Liver (tissue), 9 donors: ENCODE measurements around the gene HLA-DRB1. TPM values are rescaled to one million over a fixed set of nuclear protein-coding genes. Genes with fewer than 3 reads are reported as not detected.

Experiments used
- DNase-seq: peaks from one replicate; pipeline ENCODE4 v3.0.0-alpha.2; 2017; ENCODE audit warnings: low spot score
- H3K27ac ChIP-seq, 2 donors: one replicate each; pipeline ENCODE4 v1.7.0; 2013; ENCODE audit warnings: inconsistent platforms in 2 of 2, low read length in 2 of 2, control low read depth in 1 of 2, low read depth in 1 of 2, mild to moderate bottlenecking in 1 of 2
- H3K27me3 ChIP-seq, 4 donors: one replicate each; pipeline versions ENCODE4 v1.6.1 to v1.7.0; 2013; ENCODE audit warnings: low read length in 3 of 4, inconsistent platforms in 1 of 4, mild to moderate bottlenecking in 1 of 4, moderate library complexity in 1 of 4; ENCODE audit not compliant: control insufficient read depth in 4 of 4, insufficient read depth in 4 of 4
- H3K36me3 ChIP-seq, 4 donors: one replicate each; pipeline versions ENCODE4 v1.6.1 to v1.7.0; 2013; ENCODE audit warnings: low read length in 3 of 4, mild to moderate bottlenecking in 3 of 4, low read depth in 1 of 4, moderate library complexity in 1 of 4; ENCODE audit not compliant: control insufficient read depth in 4 of 4, insufficient read depth in 3 of 4
- H3K4me1 ChIP-seq, 4 donors: one replicate each; pipeline versions ENCODE4 v1.6.1 to v1.7.0; 2013; ENCODE audit warnings: low read length in 3 of 4, mild to moderate bottlenecking in 3 of 4, moderate library complexity in 1 of 4; ENCODE audit not compliant: control insufficient read depth in 4 of 4, insufficient read depth in 4 of 4
- H3K4me3 ChIP-seq, 3 donors: one replicate each; pipeline versions ENCODE4 v1.6.1 to v1.7.0; 2013; ENCODE audit warnings: low read length in 3 of 3, control low read depth in 1 of 3, low read depth in 1 of 3, mild to moderate bottlenecking in 1 of 3
- H3K9ac ChIP-seq, 2 donors: one replicate each; pipeline ENCODE4 v1.7.0; 2013; ENCODE audit warnings: low read length in 2 of 2, mild to moderate bottlenecking in 2 of 2, moderate library complexity in 2 of 2, control low read depth in 1 of 2, low read depth in 1 of 2
- H3K9me3 ChIP-seq, 4 donors: one replicate each; pipeline versions ENCODE4 v1.6.1 to v1.7.0; 2013; ENCODE audit warnings: low read length in 3 of 4; ENCODE audit not compliant: control insufficient read depth in 4 of 4
- ATF3 ChIP-seq: IDR thresholded peaks from 2 replicates; pipeline ENCODE4 v1.6.1; 2016; ENCODE audit warnings: antibody characterized with exemption
- CTCF ChIP-seq: fragments of 150-350 bp; IDR thresholded peaks from 2 replicates; pipeline ENCODE4 v1.5.1; 2017; ENCODE audit warnings: improper control_type of control experiment, low read depth, low read length; ENCODE audit not compliant: missing input control
- FOXA2 ChIP-seq: IDR thresholded peaks from 2 replicates; pipeline ENCODE4 v1.6.1; 2016; ENCODE audit warnings: antibody characterized with exemption
- GABPA ChIP-seq, 2 donors: IDR thresholded peaks in 1 of 2; conservative IDR thresholded peaks in 1 of 2; 2 replicates each; pipeline ENCODE4 v1.6.1; 2016; ENCODE audit warnings: antibody characterized with exemption in 2 of 2, mild to moderate bottlenecking in 1 of 2, moderate library complexity in 1 of 2
- HNF4A ChIP-seq, 2 donors: conservative IDR thresholded peaks; 2 replicates each; pipeline ENCODE4 v1.6.1; 2016; ENCODE audit warnings: antibody characterized with exemption in 2 of 2, mild to moderate bottlenecking in 2 of 2
- HNF4G ChIP-seq: IDR thresholded peaks from 2 replicates; pipeline ENCODE4 v1.6.1; 2016; ENCODE audit warnings: antibody characterized with exemption
- JUND ChIP-seq, 2 donors: IDR thresholded peaks; 2 replicates each; pipeline ENCODE4 v1.6.1; 2016; ENCODE audit warnings: antibody characterized with exemption in 2 of 2
- MAX ChIP-seq: IDR thresholded peaks from 2 replicates; pipeline ENCODE4 v1.6.1; 2016; ENCODE audit warnings: antibody characterized with exemption
- REST ChIP-seq: IDR thresholded peaks from 2 replicates; pipeline ENCODE4 v1.6.1; 2016; ENCODE audit warnings: antibody characterized with exemption, mild to moderate bottlenecking
- RXRA ChIP-seq, 2 donors: IDR thresholded peaks; 2 replicates each; pipeline ENCODE4 v1.6.1; 2017 to 2018; ENCODE audit warnings: antibody characterized with exemption in 2 of 2, mild to moderate bottlenecking in 1 of 2
- SP1 ChIP-seq: IDR thresholded peaks from 2 replicates; pipeline ENCODE4 v1.6.1; 2018; ENCODE audit warnings: antibody characterized with exemption, mild to moderate bottlenecking
- TAF1 ChIP-seq: conservative IDR thresholded peaks from 2 replicates; pipeline ENCODE4 v1.6.1; 2016; ENCODE audit warnings: antibody characterized with exemption, mild to moderate bottlenecking
- YY1 ChIP-seq: IDR thresholded peaks from 2 replicates; pipeline ENCODE4 v1.6.1; 2016; ENCODE audit warnings: antibody characterized with exemption, mild to moderate bottlenecking
- ZBTB33 ChIP-seq: IDR thresholded peaks from 2 replicates; pipeline ENCODE4 v1.6.1; 2016; ENCODE audit warnings: antibody characterized with exemption
- WGBS: extraction: QIAGEN DNeasy Blood & Tissue Kit; methylation state at CpG from one replicate; pipeline ENCODE4 v1.1.7; 2013; 5-methylcytosine and 5-hydroxymethylcytosine counted together
- polyA plus RNA-seq, 2 donors: library from polyadenylated mRNA; stranded (reverse) in 1 of 2; unstranded in 1 of 2; fragments of 200-250 nt in 1 of 2; fragments of >200 nt in 1 of 2; fragmentation: Nextera tagmentation in 1 of 2; extraction: Ambion mirVana in 1 of 2; gene quantifications; one replicate each; pipeline versions ENCODE4 v1.2.1 to v1.2.3, GENCODE V29; 2013 to 2015
- total RNA-seq, 2 donors: library from RNA; depleted of rRNA; stranded (reverse); fragments of >200 nt; gene quantifications; one replicate each; pipeline ENCODE4 v1.2.3, GENCODE V29; 2014
- donor health status: healthy.
- donor health status: healthy.
- donor health status: healthy.
- donor health status: healthy.
- donor health status: healthy.

HLA-DRB1 gene
- total and polyA plus RNA-seq, 4 donors, result 26.0 to 46.1 (median 36.4) TPM

- WGBS, result 7% methylated on average over 8 of the region's 8 CpGs
- DNase-seq, result peak; percentile 36
- peak overlapping the region in 1 of 2 donors; percentile 59 for H3K27ac ChIP-seq
- no peaks in the 10 kb centered on the region for H3K36me3 ChIP-seq
- TF ChIP-seq JUND (IDR thresholded peaks at IDR 0.05) (peak in 1 of 2 donors; percentile 27), GABPA (IDR thresholded peaks at IDR 0.05 in 1 of 2, conservative IDR thresholded peaks at IDR 0.05 in 1 of 2) (no peak), HNF4A (conservative IDR thresholded peaks at IDR 0.05) (no peak), HNF4G (no peak)
- no peaks in the 10 kb centered on the region for H3K9me3 ChIP-seq
- H3K4me1 ChIP-seq, result no peaks in the 10 kb centered on the region
- H3K9ac ChIP-seq, result no peak overlapping the region
- peaks cover 0 to 2% (median 0%) of the 10 kb centered on the region in 4 donors for H3K27me3 ChIP-seq
- no peak overlapping the region for H3K4me3 ChIP-seq
Measured at GRCh38 chr6:32609731-32610640, 20.3 kb upstream of the HLA-DRB1 start.

- TF ChIP-seq MAX (no peak), RXRA (IDR thresholded peaks at IDR 0.05) (no peak), SP1 (no peak), CTCF (no peak), HNF4G (no peak), TAF1 (no peak), ATF3 (no peak), REST (no peak), ZBTB33 (no peak), YY1 (no peak), GABPA (IDR thresholded peaks at IDR 0.05 in 1 of 2, conservative IDR thresholded peaks at IDR 0.05 in 1 of 2) (no peak), FOXA2 (no peak), JUND (IDR thresholded peaks at IDR 0.05) (no peak)
- H3K9me3 ChIP-seq, result no peaks in the 10 kb centered on the region
- H3K4me3 ChIP-seq, result no peak overlapping the region
- H3K27me3 ChIP-seq, result peaks cover 0 to 2% (median 0%) of the 10 kb centered on the region in 4 donors
- no peak overlapping the region for H3K9ac ChIP-seq
- DNase-seq, result no peak
- no peaks in the 10 kb centered on the region for H3K4me1 ChIP-seq
- peak overlapping the region in 1 of 2 donors; percentile 59 for H3K27ac ChIP-seq
- H3K36me3 ChIP-seq, result no peaks in the 10 kb centered on the region
- 44% methylated on average over 3 of the region's 3 CpGs for WGBS
Measured at GRCh38 chr6:32609391-32609730, 19.7 kb upstream of the HLA-DRB1 start.
